NCI-H2171 treated with DMSO at 0.1 percent for 48 hours (cell line): ENCODE data around the gene PGM5.

Experiments
- DNase-seq: peaks from one replicate; lab custom pipeline; 2025; lab: John Stamatoyannopoulos, UW

PGM5 gene

DNA sequence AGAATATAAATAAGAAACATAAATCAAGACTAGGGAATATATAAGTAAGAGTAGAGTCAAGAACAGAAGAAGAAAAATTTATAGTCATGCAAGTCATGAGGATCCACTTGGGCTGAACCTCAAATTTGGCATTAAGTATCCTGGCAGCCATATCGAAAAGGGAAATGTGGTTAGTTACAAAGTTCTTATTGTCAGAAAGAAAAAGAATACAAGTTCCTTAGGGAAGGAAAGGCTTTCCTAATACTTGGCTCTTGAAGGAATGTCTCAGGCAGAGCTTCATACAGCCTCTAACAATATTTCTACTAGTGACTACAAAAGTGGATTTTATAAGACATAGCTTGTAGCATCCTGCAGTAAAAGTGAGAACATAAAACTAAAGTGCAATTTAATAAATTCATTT, 138.8 kb downstream of the PGM5 start:
- DNase-seq: no peak

DNA sequence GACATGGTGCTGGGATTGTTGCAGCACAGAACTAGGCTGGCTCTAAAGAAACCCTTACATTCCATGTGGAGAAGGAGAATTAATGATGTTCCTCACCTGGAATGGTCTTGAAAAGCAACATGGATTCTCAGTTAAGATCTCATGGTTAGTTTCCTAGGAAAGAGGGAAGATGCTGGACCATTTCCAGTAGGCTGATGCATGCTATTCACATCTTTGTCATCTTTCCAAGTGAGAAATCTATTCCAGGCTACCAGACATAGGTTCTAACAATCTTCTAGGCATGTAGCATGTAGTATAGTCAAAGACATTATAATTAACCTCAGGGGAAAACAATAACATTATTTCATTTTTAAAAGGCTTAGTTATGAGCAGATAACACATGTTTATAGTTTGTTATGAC, 139.9 kb downstream of the PGM5 start:
- no peak for DNase-seq

DNA sequence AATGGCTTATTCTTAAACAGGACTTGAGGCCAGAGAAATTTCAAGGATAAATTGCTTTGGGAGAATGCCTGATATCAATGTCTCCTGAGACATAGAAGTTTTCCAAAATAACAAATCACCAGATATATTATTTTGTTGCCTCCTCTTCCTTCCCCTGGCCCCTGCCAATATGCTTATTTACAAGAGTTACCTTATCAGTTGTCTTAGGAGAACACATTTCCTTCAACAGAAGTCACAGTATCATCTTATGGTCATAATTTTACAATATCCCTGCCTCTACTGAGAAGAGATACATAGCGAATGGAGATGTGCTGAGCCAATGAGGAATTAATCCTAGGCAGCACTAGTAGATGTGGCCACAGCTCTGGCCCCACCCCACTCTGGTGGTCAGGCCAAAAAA, 141.2 kb downstream of the PGM5 start:
- DNase-seq: no peak

DNA sequence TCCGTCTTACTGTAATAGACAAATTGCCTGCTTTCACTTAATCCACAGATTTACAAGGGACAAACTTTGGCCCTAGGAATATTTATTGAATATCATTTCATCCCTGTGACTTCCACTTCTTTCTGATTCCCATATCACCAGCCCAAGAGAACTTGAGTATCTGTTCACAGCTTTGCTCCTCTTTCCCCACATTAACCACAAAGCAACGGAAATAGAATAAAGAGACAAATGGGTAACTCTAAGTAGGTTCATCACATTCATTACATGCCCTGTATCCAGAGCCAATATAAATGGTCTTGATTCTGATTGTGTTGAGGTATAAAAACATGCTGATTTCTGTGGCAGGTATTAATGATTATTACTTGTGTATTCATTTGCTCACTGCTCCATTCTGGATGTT, 142.4 kb downstream of the PGM5 start:
- no peak for DNase-seq

DNA sequence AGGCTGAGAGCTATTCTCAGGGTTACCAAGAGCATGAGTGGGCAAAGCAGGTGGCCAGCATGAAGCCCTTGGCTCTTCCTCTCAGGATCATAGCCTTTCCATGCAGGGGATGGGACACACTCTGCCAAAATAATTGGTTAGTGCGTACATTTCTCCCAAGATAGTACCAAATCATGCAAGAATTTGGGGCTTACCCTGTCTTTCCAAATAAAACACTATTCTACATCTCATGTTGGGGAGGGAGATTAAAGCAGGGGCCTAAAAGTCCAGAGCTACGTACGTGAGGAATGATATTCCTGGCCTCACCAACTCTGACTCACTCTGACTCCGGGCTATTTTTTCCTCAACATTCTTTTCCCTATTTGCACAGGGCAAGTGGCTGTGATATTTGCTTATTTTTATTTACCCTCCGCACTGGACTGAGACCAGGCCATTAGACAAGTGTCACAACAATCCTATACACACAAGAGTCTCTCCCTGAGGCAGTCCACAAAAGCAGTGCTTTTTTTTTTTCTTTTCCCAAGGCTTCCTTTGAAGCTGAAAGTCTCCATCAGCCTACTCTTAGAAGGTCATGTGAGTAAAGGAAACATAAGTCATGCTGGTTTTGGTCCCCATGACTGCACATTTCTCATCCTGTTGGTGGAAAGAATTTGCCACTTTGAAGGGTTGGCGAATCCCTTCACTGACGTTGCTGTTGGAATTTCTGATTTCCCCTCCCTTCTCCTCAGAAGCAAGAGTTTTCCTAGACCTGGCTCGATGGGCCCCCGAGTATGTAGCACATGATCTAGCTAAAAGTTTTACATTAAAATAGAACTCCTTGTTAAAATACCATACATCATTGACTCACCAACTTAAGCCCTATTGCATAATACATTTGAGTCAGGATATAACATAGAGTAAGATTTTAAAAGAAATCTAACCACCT, 144.3 kb downstream of the PGM5 start:
- no peak for DNase-seq

DNA sequence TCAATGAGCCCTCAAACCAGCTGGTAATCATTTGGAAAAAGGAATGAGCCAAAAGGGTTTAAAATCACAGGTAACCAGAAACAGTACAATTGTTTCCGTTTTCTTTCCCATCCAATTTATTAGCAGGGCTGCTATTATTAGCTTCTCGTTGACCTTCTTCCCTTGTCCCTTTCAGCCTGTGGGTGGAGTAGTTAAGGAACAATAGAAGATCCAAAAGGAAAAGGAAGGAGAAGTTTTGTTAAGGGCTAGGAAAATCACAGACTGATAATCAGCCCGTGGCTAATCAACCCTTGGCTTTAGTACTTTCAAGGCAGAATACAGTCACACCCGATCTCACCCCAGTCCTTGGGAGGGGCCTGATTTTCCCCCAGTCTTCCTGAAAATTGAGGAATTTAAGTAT, 145.9 kb downstream of the PGM5 start:
- DNase-seq: no peak

DNA sequence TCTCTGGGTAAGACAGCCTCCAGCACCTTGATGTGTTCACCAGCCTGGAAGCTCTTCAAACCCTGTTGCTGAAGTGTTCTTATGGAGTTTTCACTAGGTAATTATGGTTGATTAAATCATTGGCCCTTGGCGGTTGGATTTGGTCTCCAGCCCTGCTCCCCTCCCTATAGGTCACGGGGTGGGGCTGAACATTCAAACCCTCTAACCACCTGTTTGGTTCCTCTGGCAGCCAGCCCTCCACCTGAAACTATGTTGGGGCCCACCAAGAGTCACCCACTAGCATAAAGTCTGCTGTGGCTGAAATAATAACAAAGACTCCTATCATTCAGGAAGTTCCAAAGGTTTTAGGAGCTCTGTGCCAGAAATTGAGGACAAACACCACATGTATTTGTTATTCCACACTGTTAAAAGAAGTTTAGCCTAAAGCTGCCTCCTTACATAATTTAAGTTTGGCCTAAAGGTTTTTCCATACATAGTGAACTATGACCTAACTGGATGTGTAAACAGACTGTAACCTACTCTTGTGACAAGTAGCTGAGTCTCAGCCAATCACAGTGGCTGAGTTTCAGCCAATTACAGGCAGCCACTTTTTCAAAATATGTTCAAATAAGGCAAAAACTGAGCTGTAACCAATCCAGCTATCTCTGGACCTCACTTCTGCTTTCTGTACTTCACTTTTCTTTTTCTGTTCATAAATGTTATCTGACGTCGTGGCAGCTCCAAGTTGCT, 149.4 kb downstream of the PGM5 start:
- DNase-seq: no peak

DNA sequence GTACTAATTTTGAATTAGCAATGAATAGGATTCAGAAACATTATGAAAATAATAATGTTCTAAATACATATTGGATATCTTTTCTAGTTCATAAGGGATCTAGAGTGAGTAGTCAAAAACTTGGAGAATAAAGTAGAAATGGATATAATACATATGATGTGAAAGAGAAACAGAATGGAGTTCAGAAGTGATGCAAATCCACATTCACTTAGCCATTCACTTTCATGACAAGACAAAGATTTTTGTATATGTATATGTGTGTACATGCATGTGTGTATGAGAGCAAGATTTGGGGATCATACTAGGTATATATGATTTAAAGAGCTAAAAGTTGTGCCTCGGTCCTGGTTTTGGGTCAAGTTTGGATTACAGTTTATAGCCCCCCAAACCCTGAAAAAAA, 150.1 kb downstream of the PGM5 start:
- DNase-seq: no peak

DNA sequence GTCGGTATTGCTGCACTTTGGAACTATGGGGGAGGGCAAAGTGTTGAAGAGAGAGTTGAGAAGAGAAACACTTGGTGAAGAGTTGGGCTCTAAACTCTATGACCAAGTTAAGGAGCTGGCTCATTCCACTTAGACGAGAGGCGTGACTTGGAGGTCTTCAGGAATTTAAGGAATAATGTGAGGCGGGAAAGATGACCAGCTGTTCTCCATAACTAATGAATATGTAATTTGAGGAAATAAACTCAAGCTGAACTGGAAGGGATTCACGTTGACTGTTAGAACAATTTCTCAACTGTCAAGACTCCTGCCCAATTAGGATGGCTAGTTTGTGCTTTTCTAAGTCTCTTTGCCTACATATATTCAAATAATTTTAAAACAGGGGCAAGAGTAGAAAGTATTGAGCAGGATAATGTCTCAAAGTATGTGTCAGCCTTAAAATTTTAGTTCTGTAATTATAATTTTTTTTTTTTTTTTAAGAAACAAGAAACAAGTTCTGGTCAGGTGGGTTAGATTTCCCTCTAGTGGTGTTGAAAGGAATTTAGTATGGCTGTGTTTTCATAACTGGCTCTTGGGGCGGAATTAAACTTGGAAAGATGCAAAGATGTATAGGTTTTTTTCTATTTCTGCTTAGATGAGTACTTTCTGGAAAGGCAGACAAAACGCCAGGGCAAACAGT, 150.9 kb downstream of the PGM5 start:
- peak; percentile 33 for DNase-seq

DNA sequence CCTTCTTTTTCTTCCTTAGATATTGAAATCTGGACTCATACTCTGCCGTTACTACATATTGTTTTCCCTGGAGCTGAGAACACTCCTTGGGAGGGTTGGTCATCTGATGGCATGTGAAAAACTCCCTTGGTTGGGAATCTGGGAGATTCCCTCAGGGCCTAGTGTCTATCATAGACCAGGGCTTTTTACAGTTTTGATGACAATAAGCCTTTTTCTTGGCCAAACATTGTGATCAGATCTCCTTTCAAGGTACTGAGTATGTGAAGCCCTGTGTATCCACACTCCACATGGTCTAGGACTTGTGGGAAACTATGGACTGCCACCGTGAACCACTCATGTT, 151.4 kb downstream of the PGM5 start:
- no peak for DNase-seq

DNA sequence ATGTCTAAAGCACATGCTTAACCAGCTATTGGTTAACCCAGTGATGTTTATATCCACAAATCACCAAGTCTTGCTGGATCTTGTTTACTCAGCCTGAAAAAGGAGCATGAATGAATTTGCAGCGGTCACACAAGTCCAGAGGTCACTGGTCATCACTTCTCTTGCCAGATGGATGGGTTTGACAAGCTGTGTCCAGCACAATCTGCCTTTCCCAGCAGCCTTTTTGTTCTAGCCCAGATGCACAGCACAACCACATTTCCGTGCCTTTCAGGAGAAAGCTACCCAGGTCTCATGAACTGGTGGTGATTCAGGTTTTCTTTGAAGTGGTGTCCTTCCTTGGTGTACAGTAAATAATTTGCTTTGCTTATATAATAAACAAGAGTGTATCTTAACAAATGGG, 152.1 kb downstream of the PGM5 start:
- no peak for DNase-seq

DNA sequence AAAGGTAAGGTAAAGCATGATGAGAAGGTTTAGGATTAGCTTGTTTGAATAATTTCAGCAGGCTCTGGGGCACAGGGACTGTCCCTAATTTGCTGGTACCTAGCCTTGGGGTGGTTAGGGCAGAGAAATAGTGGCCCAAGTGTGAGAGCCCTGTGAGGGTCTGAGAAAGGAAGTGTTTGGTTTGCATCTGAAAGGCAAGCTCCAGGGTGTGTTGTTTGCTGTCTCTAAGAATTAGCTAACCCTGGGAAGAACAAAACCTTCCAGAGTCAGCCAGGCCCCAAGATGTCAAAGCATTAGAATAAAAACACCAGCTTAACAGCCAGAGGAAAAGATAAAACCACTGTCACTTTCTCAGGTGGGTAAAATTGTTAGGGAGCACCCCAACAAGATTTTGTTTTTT, 153.3 kb downstream of the PGM5 start:
- no peak for DNase-seq

DNA sequence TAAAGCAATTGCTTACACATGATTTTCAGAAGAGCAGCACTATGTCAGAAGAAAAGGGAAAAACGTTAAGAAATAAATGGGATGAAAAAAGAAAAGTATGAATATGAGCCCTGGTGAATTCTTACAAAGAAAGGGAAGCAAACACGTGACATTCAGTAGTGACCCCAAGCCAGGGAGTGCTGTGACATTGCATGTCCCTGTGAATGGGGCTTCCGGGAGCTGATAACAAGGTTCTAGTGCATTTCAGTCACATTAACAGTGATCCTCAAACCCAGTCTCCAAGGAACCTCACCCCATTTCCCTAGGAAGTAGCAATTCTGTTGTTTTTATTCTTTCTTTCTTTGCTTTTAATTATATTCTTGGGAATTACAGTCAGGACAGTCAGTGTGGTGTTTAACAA, 157.0 kb downstream of the PGM5 start:
- DNase-seq: no peak

DNA sequence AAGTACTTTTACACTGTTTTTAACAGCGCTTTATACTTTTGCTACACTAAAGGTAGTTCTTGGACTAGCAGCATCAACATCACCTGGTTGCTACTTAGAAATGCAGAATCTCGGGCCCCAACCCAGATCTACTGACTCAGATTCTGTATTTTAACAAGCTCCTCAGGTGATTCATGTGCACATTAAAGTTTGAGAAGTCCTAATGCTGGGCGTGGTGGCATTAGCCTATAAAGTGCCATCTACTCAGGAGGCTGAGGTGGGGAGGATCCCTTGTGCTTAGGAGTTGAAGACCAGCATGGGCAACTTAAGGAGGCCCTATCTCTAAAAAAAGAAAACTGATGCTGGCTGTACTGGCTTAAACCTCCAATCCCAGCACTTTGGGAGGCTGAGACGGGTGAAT, 157.6 kb downstream of the PGM5 start:
- DNase-seq: no peak

DNA sequence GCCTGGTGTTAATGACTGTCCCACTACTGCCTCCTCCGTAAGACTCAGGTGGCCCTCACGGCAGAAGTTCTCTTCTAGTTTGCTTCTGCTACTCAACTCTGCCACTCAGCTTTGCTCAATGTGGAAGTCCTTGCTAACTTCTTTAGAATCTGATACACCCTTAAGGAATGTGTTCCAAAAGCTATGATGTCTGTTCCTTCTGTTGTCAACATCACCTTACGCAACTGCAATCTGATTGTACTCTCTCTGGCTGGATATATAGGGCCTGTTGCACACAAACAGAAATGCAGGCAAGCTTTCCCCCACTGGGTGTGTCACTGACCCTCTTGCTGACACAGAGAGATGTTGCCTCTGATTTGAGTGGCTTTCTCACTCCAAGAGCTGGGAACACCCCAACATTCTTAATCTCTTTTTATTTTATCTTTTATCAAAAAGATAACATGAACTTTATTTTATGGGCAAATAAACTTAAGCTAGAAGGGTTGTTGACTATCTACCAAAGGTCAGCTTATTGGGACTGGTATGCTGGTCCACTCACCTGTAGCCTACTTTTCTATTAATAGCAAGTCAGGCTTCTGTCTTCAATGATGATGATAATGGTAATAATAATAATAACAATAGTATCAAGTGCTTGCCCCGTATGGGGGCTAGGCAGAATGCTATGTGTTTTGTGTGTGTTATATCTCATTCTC, 159.1 kb downstream of the PGM5 start:
- no peak for DNase-seq

DNA sequence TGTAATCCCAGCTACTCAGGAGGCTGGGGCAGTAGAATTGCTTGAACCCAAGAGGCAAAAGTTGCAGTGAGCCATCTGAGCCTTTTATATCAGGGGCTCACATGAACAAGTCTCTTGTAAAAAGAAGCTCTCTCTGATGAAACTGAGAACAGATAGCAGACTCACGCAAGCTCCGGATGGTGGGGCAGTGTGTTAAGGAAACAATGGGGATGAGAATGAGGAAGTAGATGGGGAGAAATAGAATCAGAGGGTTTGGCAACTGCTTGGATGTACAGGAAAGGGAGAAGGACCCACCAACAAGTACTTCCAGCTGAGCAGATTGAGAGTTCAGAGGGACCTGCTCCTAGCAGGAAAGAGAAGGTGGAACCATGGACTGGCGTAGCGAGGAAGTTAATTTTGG, 165.7 kb downstream of the PGM5 start:
- DNase-seq: no peak

DNA sequence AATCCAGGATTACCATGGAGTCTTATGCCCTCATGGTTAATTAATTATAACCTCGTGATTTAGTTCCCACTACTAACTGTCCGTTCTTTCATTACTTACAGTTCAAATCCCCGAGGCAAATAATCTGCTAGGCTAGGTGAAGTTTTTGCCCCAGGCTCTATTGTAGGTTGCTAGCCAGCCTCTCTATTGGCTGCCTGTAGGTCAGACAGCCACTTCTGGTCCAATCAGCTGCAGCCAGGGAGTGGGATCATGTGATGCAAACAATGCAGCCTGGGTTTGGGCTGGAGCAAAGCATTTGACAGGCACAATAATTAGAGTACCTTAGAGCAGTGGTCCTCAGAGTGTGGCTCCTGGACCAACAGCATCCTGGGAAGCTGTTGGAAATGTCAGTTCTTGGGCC, 166.5 kb downstream of the PGM5 start:
- DNase-seq: no peak

DNA sequence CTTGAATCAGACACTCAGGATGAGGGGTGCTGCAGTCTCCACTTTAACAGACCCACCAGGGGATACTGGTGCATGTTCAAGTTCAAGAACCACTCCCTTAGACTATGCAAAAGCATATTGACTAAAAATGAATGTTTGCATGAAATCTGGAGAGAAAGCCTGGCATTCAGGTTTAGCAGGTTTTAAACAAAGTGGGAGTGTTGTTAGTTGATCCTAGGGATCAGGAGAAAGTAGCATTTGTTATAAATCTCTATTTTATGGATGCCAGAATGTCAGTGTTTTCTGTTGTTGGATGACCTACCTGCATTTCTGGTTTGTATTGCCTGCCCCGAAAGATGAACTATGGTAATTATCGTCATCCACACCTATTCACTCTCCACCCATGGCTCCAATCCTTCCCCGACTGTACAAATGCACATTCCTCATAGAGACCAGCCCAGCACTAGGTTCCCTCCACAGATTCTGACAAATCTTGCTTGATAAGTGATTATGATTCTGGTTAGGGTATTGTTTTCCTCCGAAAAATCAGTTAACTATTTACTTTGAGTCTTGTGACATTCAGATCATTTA, 167.0 kb downstream of the PGM5 start:
- no peak for DNase-seq

DNA sequence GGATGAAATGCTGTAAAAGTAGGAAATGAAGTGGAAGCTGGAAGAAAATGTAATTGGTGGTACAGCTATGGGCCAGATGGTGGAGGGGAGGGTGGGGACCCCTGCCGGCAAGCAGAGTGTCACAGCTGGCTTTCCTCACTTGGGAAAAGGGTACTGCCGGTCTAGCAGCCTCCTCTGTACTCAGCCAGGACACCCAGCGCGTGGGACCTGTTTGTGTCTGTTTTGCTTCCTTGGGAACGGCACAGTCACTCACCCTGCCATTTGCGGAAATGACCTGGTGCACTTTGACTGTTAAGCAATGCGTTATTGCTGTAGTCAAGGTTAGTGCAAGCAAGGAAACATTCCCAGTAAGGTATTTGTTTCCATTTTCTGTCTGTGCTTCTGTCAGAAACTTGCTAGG, 174.2 kb downstream of the PGM5 start:
- peak; percentile 53 for DNase-seq

DNA sequence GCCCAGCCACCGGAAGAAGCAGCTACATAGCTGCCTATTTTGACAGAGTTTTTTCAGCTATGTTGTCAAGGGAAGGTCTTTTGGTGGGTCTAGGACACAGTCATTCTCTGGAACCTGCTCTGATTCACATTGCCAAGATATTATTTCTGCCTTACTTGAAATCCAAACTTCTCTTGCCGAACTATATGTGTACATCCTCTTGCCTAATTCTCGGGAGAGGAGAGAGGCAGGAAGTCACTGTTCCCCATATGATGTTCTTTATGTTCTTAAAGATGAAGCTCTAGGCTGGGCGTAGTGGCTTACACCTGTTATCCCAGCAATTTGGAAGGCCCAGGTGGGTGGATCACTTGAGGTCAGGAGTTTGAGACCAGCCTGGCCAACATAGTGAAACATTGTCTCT, 175.7 kb downstream of the PGM5 start:
- no peak for DNase-seq

DNA sequence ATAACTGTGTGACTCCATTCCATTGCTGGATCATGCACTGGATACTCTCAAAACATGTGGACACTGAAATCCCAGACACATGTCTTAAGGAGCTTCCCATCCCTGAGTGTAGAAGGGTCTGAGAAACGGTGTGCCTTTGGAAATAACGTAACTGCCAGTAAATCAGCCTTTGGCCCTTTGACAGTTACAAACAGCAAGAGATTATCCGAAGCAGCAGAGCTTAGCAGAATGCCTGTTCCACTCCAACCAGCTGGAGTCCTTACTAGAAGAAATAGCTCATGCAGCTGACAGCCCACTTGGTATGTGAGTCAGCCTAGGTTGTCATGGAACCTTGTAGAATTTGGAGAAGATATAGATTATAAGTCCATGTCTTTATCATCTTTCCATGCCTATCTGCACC, 177.3 kb downstream of the PGM5 start:
- DNase-seq: no peak
